MCF 10A (cell line): ENCODE data around the gene CCDC27. TPM values are rescaled to one million over a fixed set of nuclear protein-coding genes. Genes with fewer than 3 reads are reported as not detected.

Experiments used
- BruUV-seq: library from RNA; stranded (reverse); fragments of 400-500 nt; replicated peaks from 2 replicates; lab custom pipeline; 2021; lab: Mats Ljungman, UMichigan
- CTCF ChIA-PET: fragments of 300-600 bp; sonication (Branson Sonifier 250); formaldehyde crosslinking; extraction: SDS; loops from one replicate; lab custom pipeline; 2021; ENCODE audit warnings: antibody characterized with exemption, inconsistent platforms; lab: Yijun Ruan, JAX
- POLR2A ChIA-PET: fragments of 300-600, 350-650 bp; sonication (Branson Sonifier 250); formaldehyde crosslinking; extraction: SDS; loops from one replicate; lab custom pipeline; 2020; ENCODE audit warnings: antibody characterized with exemption, inconsistent platforms; lab: Yijun Ruan, JAX
- DNase-seq: peaks from one replicate; pipeline ENCODE4 v3.0.0-alpha.2; 2018; ENCODE audit not compliant: unreplicated experiment
- H3K27ac Mint-ChIP-seq: one replicate; pipeline ENCODE4 v1.8.0; 2022; ENCODE audit warnings: mild to moderate bottlenecking, low read depth, mixed read lengths; ENCODE audit not compliant: unreplicated experiment
- H3K27me3 Mint-ChIP-seq: one replicate; pipeline ENCODE4 v1.8.0; 2022; ENCODE audit warnings: mixed read lengths; ENCODE audit not compliant: insufficient read depth, unreplicated experiment
- H3K36me3 Mint-ChIP-seq: one replicate; pipeline ENCODE4 v1.8.0; 2022; ENCODE audit warnings: mild to moderate bottlenecking, moderate library complexity, mixed read lengths; ENCODE audit not compliant: insufficient read depth, unreplicated experiment
- H3K4me1 Mint-ChIP-seq: one replicate; pipeline ENCODE4 v1.8.0; 2022; ENCODE audit warnings: mixed read lengths; ENCODE audit not compliant: insufficient read depth, unreplicated experiment
- H3K4me3 Mint-ChIP-seq: one replicate; pipeline ENCODE4 v1.8.0; 2022; ENCODE audit warnings: mild to moderate bottlenecking, moderate library complexity, mixed read lengths; ENCODE audit not compliant: unreplicated experiment
- H3K9me3 Mint-ChIP-seq: one replicate; pipeline ENCODE4 v1.8.0; 2022; ENCODE audit warnings: mixed read lengths; ENCODE audit not compliant: unreplicated experiment
- CTCF ChIP-seq: fragments of 200-600 bp; IDR thresholded peaks from one replicate; pipeline ENCODE4 v1.8.0; 2022; ENCODE audit warnings: antibody characterized with exemption, mild to moderate bottlenecking; ENCODE audit not compliant: unreplicated experiment
- intact Hi-C: fragments of 100-400 bp; cut with micrococcal nuclease; formaldehyde crosslinking; loops from 2 replicates; pipeline ENCODE4 v1.14.1; 2022
- total RNA-seq: library from RNA; stranded (reverse); gene quantifications from 2 replicates; pipeline ENCODE4 v1.2.3, GENCODE V29; 2022

The CCDC27 gene
- total RNA-seq, 1 experiment from 2014 or later: not detected

- no peak for TF ChIP-seq CTCF
- H3K4me3 Mint-ChIP-seq: no peak overlapping the region
- intact Hi-C loops: no loop called here
- no TSS peak for BruUV-seq
- DNase-seq: no peak
- no peaks in the 10 kb centered on the region for H3K9me3 Mint-ChIP-seq
- CTCF ChIA-PET: interaction anchor here (0.5 to 1.8 kb wide), 3 partner anchors 21 to 332 kb away, joined by 3 to 5 read pairs (median 3); partner anchors contain the start of gene LRRC47
- POLR2A ChIA-PET: interaction anchor here (0.6 to 1.9 kb wide), 4 partner anchors 19 to 119 kb away, joined by 3 to 7 read pairs (median 4); partner anchors contain the start of gene LRRC47
- H3K4me1 Mint-ChIP-seq: no peaks in the 10 kb centered on the region
- H3K27ac Mint-ChIP-seq: no peak overlapping the region
- H3K27me3 Mint-ChIP-seq: no peaks in the 10 kb centered on the region
- peaks cover 12% of the 10 kb centered on the region for H3K36me3 Mint-ChIP-seq
These were observed 22.8 kb downstream of the CCDC27 start for GRCh38 chr1:3774946-3775489.

- no peaks in the 10 kb centered on the region for H3K4me1 Mint-ChIP-seq
- H3K27me3 Mint-ChIP-seq: no peaks in the 10 kb centered on the region
- H3K27ac Mint-ChIP-seq: no peak overlapping the region
- peak; percentile 34 for TF ChIP-seq CTCF
- peaks cover 18% of the 10 kb centered on the region for H3K36me3 Mint-ChIP-seq
- H3K9me3 Mint-ChIP-seq: no peaks in the 10 kb centered on the region
- intact Hi-C loops: no loop called here
- H3K4me3 Mint-ChIP-seq: no peak overlapping the region
- ChIA-PET CTCF (interaction anchor here (0.7 to 1.8 kb wide), 5 partner anchors 11 to 180 kb away, joined by 3 to 8 read pairs (median 3); partner anchors contain the start of gene LRRC47), POLR2A (interaction anchor here (0.7 to 1.9 kb wide), 3 partner anchors 18 to 27 kb away, joined by 4 to 7 read pairs (median 6); partner anchors contain the start of gene LRRC47)
- BruUV-seq: no TSS peak
- peak; percentile 59 for DNase-seq
These were observed 23.4 kb downstream of the CCDC27 start for GRCh38 chr1:3775490-3776230.

- intact Hi-C loops: no loop called here
- no peak for DNase-seq
- BruUV-seq: no TSS peak
- CTCF ChIA-PET: interaction anchor here (0.6 to 1.8 kb wide), 5 partner anchors 10 to 180 kb away, joined by 3 to 8 read pairs (median 3); partner anchors contain the start of gene LRRC47
- Mint-ChIP-seq H3K4me1 (no peaks in the 10 kb centered on the region), H3K27me3 (no peaks in the 10 kb centered on the region), H3K36me3 (peaks cover 26% of the 10 kb centered on the region), H3K27ac (no peak overlapping the region), H3K4me3 (no peak overlapping the region), H3K9me3 (no peaks in the 10 kb centered on the region)
- POLR2A ChIA-PET: interaction anchor here (1.2 to 1.9 kb wide), 2 partner anchors 17 to 20 kb away, joined by 6 to 7 read pairs; partner anchors contain the start of gene LRRC47
- TF ChIP-seq CTCF: no peak
These were observed 24.1 kb downstream of the CCDC27 start for GRCh38 chr1:3776231-3776961.
